HFF-Myc (cell line): ENCODE results near the gene ACADS.

Experiments used
- DNase-seq: peaks from one replicate; pipeline ENCODE4 v3.0.0-alpha.2; 2011; ENCODE audit warnings: low read depth; ENCODE audit errors: extremely low read depth
- H3K4me3 ChIP-seq: replicated peaks from 2 replicates; pipeline ENCODE4 v1.5.1; 2011; ENCODE audit warnings: low read depth, mild to moderate bottlenecking, control low read depth, low read length
- CTCF ChIP-seq: IDR thresholded peaks from 2 replicates; pipeline ENCODE4 v1.5.1; 2012; ENCODE audit warnings: mild to moderate bottlenecking, low read depth, low read length, control low read depth; ENCODE audit errors: missing control alignments

The ACADS gene

GRCh38 chr12:120686151-120686689 lies 39.4 kb upstream of the ACADS start:
- no peak for TF ChIP-seq CTCF
- peak; percentile 91 for DNase-seq
- H3K4me3 ChIP-seq: peak overlapping the region; percentile 69

- peak; percentile 93 for DNase-seq
- TF ChIP-seq CTCF: no peak
Observed at GRCh38 chr12:120686690-120687577, 38.7 kb upstream of the ACADS start, which contains the start of gene MLEC. Gene MLEC (plus strand): TSS chr12:120687149. CDS start chr12:120687297, 148 bp downstream.

GRCh38 chr12:120687578-120688289 lies 37.9 kb upstream of the ACADS start:
- H3K4me3 ChIP-seq: peak overlapping the region; percentile 69
- TF ChIP-seq CTCF: no peak
- DNase-seq: no peak

More at GRCh38 chr12:120686690-120687577, 38.7 kb upstream of the ACADS start, which contains the start of gene MLEC:
- H3K4me3 ChIP-seq: peak within 1 kb of the TSS; percentile 69

GRCh38 chr12:120688527-120689071 lies 37.0 kb upstream of the ACADS start:
- H3K4me3 ChIP-seq: peak overlapping the region; percentile 69
- no peak for DNase-seq
- no peak for TF ChIP-seq CTCF

GRCh38 chr12:120689397-120690082 lies 36.1 kb upstream of the ACADS start:
- no peak for DNase-seq
- H3K4me3 ChIP-seq: peak overlapping the region; percentile 69
- TF ChIP-seq CTCF: no peak

GRCh38 chr12:120690083-120690450 lies 35.6 kb upstream of the ACADS start:
- no peak for DNase-seq
- no peak for TF ChIP-seq CTCF
- H3K4me3 ChIP-seq: no peak overlapping the region
